T-helper 1 cell (primary cell): ENCODE results near the gene CEP120.

Experiments
- DNase-seq, 5 donors: peaks; one replicate each; pipeline ENCODE4 v3.0.0-alpha.2; 2012 to 2020

CEP120 gene

GRCh38 chr5:123297866-123298265, 125.3 kb downstream of the CEP120 start:
- DNase-seq, result no peak

DNA sequence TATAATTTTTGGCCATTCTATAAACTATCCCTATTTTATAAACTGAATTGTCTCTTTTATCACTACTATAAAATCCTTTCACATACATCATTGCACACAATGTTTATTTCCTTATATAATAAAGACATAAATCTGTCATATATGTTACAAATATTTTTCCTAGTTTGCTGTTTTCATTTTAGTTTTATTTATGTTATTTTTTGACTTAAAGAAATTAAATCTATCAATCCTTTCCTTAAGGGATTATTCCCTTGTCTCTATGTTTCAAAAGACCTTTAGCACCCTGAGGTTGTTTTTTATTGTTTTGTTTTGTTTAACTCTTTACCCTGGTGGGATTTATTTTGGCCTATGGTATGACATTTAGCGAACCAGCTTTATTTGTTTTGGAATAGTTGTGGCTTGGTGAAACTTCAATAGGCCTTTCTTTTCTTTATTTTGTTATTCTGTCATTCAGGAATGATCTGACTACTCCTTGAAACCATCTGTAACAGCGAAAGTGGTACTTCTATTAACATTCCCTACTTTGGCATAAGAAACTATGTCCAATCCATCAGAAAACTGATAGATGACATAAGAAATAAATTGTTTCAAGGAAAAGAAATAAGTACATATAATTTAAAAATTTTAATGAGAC, 125.9 kb downstream of the CEP120 start:
- no peak for DNase-seq
